LNCaP clone FGC (cell line): ENCODE measurements around the gene CASP9.

Experiments
- DNase-seq: peaks from one replicate; pipeline ENCODE4 v3.0.0-alpha.2; 2011; ENCODE audit warnings: low read depth
- H3K4me3 ChIP-seq: 2 replicates; pipeline ENCODE4 v1.5.1; 2011; ENCODE audit warnings: mild to moderate bottlenecking, low read depth, low read length, control low read depth
- CTCF ChIP-seq: IDR thresholded peaks from 2 replicates; pipeline ENCODE4 v1.5.1; 2012; ENCODE audit warnings: mild to moderate bottlenecking; ENCODE audit not compliant: control insufficient read depth, insufficient read depth; ENCODE audit errors: extremely low read depth

Gene CASP9

GRCh38 chr1:15455522-15455921, 68.5 kb downstream of the CASP9 start:
- no peak for DNase-seq
- TF ChIP-seq CTCF, result no peak

GRCh38 chr1:15454256-15454655, 69.8 kb downstream of the CASP9 start:
- no peak overlapping the region for H3K4me3 ChIP-seq
- no peak for TF ChIP-seq CTCF
- DNase-seq, result no peak

More at GRCh38 chr1:15455522-15455921, 68.5 kb downstream of the CASP9 start:
- no peak overlapping the region for H3K4me3 ChIP-seq

- no peak overlapping the region for H3K4me3 ChIP-seq
- TF ChIP-seq CTCF, result no peak
- DNase-seq, result no peak
Observed at GRCh38 chr1:15453734-15454133, 70.3 kb downstream of the CASP9 start.

GRCh38 chr1:15452866-15453571, 71.0 kb downstream of the CASP9 start:
- no peak overlapping the region for H3K4me3 ChIP-seq
- DNase-seq, result no peak
- no peak for TF ChIP-seq CTCF

GRCh38 chr1:15452216-15452615, 71.8 kb downstream of the CASP9 start:
- no peak for DNase-seq
- H3K4me3 ChIP-seq, result no peak overlapping the region
- TF ChIP-seq CTCF, result no peak

GRCh38 chr1:15451014-15451722, 72.8 kb downstream of the CASP9 start:
- no peak for TF ChIP-seq CTCF

More at GRCh38 chr1:15451014-15451722, 72.8 kb downstream of the CASP9 start:
- H3K4me3 ChIP-seq, result no peak overlapping the region
- no peak for DNase-seq
